ENCODE results near the gene NASP.

Gene NASP

GRCh38 chr1:45620588-45621500 is 37.0 kb downstream of the NASP start:
- DNase-seq (ENCODE audit: low read depth): no peak

- no peak for DNase-seq (ENCODE audit: low read depth)
Measured at GRCh38 chr1:45621501-45621836, 37.6 kb downstream of the NASP start.

GRCh38 chr1:45621895-45622523 is 38.2 kb downstream of the NASP start:
- no peak for DNase-seq (ENCODE audit: low read depth)

- DNase-seq (ENCODE audit: low read depth): no peak
Measured at GRCh38 chr1:45622524-45623394, 38.9 kb downstream of the NASP start.

GRCh38 chr1:45623972-45624371 is 40.1 kb downstream of the NASP start, which contains the start of gene CCDC17:
Gene CCDC17, minus strand, starts transcription at chr1:45624054. Its CDS starts 145 bp downstream, at chr1:45623909.
- no peak for DNase-seq (ENCODE audit: low read depth)

GRCh38 chr1:45629035-45629434 is 45.2 kb downstream of the NASP start:
- DNase-seq (ENCODE audit: low read depth): no peak

GRCh38 chr1:45630429-45630828 is 46.6 kb downstream of the NASP start:
- DNase-seq (ENCODE audit: low read depth): no peak

GRCh38 chr1:45635211-45635610 is 51.4 kb downstream of the NASP start:
- no peak for DNase-seq (ENCODE audit: low read depth)

GRCh38 chr1:45640293-45640692 is 56.5 kb downstream of the NASP start:
- DNase-seq (ENCODE audit: low read depth): no peak

GRCh38 chr1:45643321-45643720 is 59.5 kb downstream of the NASP start:
- no peak for DNase-seq (ENCODE audit: low read depth)

- no peak for DNase-seq (ENCODE audit: low read depth)
Measured at GRCh38 chr1:45643978-45644377, 60.1 kb downstream of the NASP start.

GRCh38 chr1:45644661-45645060 is 60.8 kb downstream of the NASP start:
- DNase-seq (ENCODE audit: low read depth): no peak

- no peak for DNase-seq (ENCODE audit: low read depth)
Measured at GRCh38 chr1:45647248-45648021, 63.6 kb downstream of the NASP start.

- DNase-seq (ENCODE audit: low read depth): no peak
Measured at GRCh38 chr1:45654540-45655280, 70.9 kb downstream of the NASP start.

- DNase-seq (ENCODE audit: low read depth): no peak
Measured at GRCh38 chr1:45656573-45657226, 72.9 kb downstream of the NASP start.

- no peak for DNase-seq (ENCODE audit: low read depth)
Measured at GRCh38 chr1:45658171-45658570, 74.3 kb downstream of the NASP start.

GRCh38 chr1:45659222-45659621 is 75.4 kb downstream of the NASP start:
- DNase-seq (ENCODE audit: low read depth): no peak

- DNase-seq (ENCODE audit: low read depth): no peak
Measured at GRCh38 chr1:45660336-45660735, 76.5 kb downstream of the NASP start.

- no peak for DNase-seq (ENCODE audit: low read depth)
Measured at GRCh38 chr1:45666836-45667235, 83.0 kb downstream of the NASP start.

- DNase-seq (ENCODE audit: low read depth): no peak
Measured at GRCh38 chr1:45667321-45668111, 83.7 kb downstream of the NASP start.

All from stimulated activated CD4-positive, alpha-beta T cell treated with anti-CD3 and anti-CD28 coated beads, Interleukin-2, amount 100 ng/mL, for 4 hours (primary cell).